SH-SY5Y (cell line): ENCODE results near the gene WDR47.

Source experiments
- GATA2 ChIP-seq: IDR thresholded peaks from 2 replicates; pipeline ENCODE4 v1.6.1; 2011; ENCODE audit warnings: mild to moderate bottlenecking, low read depth, low read length
- GATA3 ChIP-seq: IDR thresholded peaks from 2 replicates; pipeline ENCODE4 v1.6.1; 2011; ENCODE audit warnings: low read depth, mild to moderate bottlenecking, low read length, moderate library complexity

DNA sequence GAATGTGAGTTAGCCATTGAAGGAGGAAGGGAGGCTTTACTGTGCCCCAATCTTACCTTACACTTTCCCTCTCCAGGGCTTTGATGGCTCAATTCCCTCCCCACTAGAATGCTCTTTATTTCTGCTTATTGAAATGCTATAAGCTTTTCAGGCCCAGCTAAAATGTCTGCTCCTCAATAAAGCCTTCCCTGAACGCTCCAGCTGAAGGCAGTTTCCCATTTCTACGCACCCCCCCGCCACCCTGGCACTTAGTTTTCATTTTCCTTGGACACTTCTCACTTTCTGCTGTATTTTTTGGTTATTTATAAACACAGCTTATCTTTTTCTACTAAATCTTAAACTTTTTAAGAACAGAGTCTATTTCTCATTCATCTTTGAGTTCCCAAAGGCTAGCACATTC, 41.6 kb upstream of the WDR47 start:
- TF ChIP-seq GATA2: no peak
- no peak for TF ChIP-seq GATA3
